ENCODE measurements around the gene ABI3.
A peak's percentile ranks its signal among the peaks of the same experiment; 100 is the strongest.
"Not testable (repeated sequence)": the region's sequence is repeated elsewhere in the genome, so short reads cannot be mapped to it uniquely, and the experiment has no call there.

The ABI3 gene

GRCh38 chr17:49210158-49211029, at the start of gene ABI3, which contains the start of gene GNGT2:
Gene ABI3 (plus strand): TSS chr17:49210707. CDS start chr17:49210725, 18 bp downstream.
Gene GNGT2 (minus strand): TSS chr17:49210574. CDS start chr17:49207422, 3,152 bp downstream.
- DNase-seq (ENCODE audit: low spot score) = no peak

DNA sequence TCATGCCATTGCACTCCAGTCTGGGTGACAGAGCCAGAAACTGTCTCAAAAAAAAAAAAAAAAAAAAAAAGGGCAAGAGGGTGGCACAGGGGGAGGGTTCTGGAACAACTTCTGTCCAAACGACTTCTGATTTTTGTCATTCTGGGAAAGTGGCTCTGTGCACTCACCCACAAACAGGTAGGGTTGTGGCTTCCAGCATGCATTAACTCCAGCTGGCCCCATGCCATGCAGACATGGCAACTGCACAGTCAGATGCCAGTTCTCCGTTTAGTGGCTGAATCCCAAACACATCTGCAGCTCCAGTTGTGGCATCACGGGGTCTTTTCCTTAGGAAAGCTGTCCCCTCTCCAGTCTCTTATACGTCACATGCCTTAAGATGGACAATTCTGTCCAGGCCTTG, 47.6 kb upstream of the ABI3 start:
- DNase-seq (ENCODE audit: low spot score) = no peak

DNA sequence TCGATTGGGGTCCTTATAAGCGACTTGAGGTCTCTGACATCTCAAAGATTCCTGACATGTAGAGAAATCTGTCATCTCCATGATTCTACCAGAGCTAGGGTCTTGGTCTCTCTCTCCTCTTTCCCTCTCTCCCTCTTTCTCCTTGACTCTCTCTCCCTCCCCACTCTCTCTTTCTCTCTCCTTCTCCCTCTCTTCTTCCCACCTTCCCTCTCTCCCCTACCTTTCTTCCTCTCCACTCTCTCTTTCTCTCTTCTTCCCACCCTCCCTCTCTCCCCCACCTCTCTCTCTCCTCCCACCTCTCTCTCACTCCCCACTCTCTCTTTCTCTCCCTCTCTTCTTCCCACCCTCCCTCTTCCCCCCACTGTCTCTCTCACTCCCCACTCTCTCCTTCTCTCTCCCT, 45.4 kb upstream of the ABI3 start:
- DNase-seq (ENCODE audit: low spot score) = no peak

GRCh38 chr17:49168706-49169105, 41.8 kb upstream of the ABI3 start:
- no peak for DNase-seq (ENCODE audit: low spot score)

DNA sequence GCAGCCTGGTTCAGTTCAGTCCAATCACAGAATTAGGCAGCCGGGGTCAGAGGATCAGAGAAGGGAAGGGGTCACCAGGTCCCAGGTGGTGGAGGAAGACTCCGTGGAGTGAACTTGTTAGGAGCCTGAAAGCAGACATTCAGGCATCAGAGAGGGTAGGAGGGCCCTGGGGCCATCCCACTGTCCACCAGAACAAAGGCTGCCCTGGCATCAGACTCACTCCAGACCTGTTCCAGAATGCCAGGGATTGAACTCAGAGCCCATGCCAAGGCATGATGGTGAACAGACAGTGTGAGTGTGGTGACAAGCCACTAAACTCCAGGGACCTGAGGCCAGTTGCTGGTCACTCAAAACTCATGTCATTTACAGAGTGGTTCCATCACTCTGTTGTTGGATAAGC, 40.3 kb upstream of the ABI3 start:
- no peak for DNase-seq (ENCODE audit: low spot score)

- not testable (repeated sequence) for DNase-seq (ENCODE audit: low spot score)
Observed at GRCh38 chr17:49170711-49171110, 39.8 kb upstream of the ABI3 start.

DNA sequence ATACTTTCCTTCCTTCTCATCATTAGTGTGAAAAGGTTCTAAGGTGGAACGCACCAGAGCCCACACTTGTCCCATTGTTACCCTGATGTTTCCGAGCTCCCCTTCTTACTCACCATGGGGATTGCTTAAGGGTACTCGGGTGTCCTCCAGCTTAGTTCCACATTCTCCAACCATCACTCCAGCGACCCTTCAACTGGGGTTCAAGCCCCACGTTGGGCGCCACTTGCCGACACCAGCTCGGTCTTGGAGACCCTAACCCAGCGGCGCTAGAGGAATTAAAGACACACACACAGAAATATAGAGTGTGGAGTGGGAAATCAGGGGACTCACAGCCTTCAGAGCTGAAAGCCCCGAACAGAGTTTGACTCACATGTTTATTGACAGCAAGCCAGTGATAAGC, 34.5 kb upstream of the ABI3 start:
- DNase-seq (ENCODE audit: low spot score) = not testable (repeated sequence)

- DNase-seq (ENCODE audit: low spot score) = peak; percentile 47
Observed at GRCh38 chr17:49180303-49180702, 30.2 kb upstream of the ABI3 start.

DNA sequence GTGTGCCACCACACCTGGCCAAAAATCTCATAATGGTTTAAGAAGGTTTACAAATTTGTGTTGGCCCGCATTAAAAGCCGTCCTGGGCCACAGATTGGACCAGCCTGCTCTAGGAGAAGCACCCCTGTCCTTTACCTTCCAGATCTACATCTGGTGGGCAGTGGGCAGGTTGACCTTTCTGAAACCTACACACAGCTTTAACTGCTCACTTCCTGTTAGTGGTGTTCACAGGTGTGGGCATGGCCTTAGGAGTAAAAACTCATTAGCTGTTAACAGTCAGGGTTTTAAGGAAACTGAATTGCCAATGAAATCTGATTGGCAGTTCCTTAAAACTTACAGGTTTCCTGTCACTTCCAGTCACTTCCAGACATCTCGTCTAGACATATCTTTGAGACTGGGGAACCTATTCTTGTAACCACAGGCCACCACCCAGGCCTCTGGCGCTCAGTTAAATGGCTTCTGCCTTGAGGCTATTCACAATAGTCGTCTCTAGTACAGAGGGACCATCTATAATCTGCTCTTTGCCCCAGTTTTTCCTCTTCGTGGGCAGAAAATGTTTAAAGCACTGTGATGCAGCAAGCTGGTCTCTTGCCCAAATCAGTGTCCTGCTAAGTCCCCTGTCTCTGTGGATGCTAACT, 29.4 kb upstream of the ABI3 start:
- DNase-seq (ENCODE audit: low spot score) = no peak

DNA sequence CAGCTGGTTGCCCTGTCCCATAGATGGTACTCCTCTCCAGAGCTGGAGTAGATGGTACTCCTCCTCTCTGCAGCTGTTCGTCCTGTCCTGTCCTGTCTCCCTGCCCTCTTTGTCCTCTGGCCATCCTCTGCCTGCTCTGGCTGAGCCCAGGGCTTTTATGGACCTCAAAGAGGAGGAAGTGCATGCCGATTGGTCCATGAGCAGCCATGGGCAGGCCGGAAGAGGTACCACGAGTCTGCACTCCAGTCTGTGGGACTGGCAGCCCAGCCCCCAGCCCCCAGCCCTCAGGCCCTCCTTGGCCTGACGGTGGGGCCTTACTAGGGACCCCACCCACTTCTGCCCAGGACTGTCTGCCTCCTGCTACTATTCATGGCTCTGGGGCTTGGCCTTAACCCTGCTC, 27.2 kb upstream of the ABI3 start:
- DNase-seq (ENCODE audit: low spot score) = no peak

DNA sequence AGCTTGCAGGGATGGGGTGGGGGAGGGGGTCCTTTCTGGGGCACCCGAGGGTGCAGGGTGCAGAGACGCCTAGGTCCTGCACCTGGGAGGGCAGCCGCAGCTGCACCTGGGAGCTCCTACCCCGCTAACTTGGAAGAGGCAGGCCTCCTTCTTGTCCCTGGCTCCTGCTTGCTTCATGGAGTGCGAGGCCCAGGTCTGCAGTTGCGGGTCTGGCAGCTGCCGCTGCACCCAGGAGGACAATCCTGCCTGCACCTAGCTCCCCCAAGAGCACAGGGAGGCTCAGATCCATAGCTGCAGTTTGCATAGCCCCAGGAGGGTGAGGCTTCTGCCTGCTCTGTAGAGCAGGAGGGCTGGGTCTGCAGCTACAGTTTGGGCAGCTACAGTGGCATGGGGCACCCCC, 26.7 kb upstream of the ABI3 start:
- no peak for DNase-seq (ENCODE audit: low spot score)

DNA sequence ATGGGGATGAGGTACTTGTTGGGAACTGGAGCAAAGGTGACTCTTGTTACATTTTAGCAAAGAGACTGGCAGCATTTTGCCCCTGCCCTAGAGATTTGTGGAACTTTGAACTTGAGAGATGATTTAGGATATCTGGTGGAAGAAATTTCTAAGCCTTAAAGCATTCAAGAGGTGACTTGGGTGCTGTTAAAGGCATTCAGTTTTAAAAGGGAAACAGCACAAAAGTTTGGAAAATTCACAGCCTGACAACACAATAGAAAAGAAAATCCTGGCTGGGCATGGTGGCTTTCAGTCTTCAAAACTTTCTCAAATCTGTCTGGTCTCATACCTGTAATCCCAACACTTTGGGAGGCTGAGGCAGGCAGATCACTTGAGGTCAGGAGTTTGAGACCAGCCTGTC, 26.0 kb upstream of the ABI3 start:
- DNase-seq (ENCODE audit: low spot score) = not testable (repeated sequence)

- not testable (repeated sequence) for DNase-seq (ENCODE audit: low spot score)
Observed at GRCh38 chr17:49185381-49185780, 25.1 kb upstream of the ABI3 start.

- no peak for DNase-seq (ENCODE audit: low spot score)
Observed at GRCh38 chr17:49187301-49187700, 23.2 kb upstream of the ABI3 start.

DNA sequence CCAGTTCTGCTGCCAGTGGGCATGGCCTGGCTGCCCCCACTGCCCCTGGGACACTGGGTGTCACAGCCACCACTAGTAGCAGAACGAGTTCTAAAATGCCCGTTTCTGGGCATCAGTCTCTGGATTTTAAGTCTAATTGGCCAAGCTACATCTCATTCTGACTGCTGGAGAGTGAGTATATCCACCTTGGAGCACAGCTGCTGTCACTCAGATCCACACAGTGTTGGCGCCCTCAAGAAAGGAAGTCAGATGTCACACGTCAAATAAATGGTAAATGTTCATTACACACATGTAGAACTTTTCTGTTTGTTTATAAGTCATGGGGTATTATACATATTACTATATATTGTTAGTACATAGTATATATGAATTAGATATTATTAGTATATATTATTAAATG, 19.6 kb upstream of the ABI3 start:
- DNase-seq (ENCODE audit: low spot score) = no peak

- DNase-seq (ENCODE audit: low spot score) = no peak
Observed at GRCh38 chr17:49191409-49191916, 19.0 kb upstream of the ABI3 start.

- DNase-seq (ENCODE audit: low spot score) = peak; percentile 37
Observed at GRCh38 chr17:49191917-49192741, 18.4 kb upstream of the ABI3 start.

- DNase-seq (ENCODE audit: low spot score) = no peak
Observed at GRCh38 chr17:49193513-49194296, 16.8 kb upstream of the ABI3 start.

DNA sequence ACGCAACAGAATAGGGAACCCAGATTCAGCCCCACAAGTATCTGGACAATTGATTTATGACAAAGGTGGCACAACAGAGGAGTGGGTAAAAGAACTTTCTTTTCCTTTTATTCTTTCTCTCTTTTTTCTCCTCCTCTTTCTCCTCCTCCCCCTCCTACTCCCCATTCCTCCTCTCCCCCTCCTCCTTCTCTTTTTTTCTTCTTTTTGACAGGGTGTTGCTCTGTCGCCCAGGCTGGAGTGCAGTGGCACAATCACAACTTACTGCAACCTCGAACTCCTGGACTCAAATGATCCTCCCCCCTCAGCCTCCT, 16.3 kb upstream of the ABI3 start:
- DNase-seq (ENCODE audit: low spot score) = no peak

DNA sequence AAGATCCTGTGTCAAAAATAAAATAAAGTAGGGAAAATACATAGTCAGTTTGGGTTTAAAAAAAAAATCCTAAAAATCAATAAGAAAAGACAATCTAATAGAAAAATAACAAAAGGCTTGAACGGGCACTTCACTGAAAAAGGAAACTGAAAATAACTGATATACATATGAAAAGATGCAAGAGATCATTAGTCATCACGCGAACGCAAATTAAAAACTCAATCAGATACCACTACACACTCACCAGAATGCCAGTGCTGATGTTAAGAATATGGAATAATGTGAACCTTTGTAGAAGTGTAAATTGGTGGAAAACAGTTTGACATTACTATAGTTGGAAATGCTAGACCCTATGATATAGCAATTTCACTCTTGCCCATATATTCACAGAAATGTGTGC, 14.8 kb upstream of the ABI3 start:
- DNase-seq (ENCODE audit: low spot score) = no peak

DNA sequence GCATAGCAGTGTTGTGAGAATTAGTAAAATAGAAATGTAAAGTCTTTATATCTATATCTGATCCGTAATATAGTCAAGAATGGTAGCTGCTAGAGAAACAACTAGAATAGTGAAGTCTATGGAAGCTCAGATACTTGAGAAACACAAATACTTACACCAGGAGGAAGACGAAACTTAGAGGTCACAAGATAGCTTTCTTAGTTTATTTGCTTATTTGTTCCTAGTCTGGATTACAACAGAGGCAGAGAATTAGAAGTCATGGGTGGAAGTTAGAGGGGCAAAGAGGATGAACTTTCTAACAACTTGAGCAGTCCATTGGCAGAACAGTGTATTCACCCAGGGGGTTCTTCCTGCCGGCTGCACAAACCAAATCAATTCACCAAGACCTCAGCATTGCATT, 14.0 kb upstream of the ABI3 start:
- no peak for DNase-seq (ENCODE audit: low spot score)

Data from HuH-7.5 (cell line).